HG03378 (cell line): Measurements from ENCODE around the gene C5AR1.
"Not testable (repeated sequence)": the region's sequence is repeated elsewhere in the genome, so short reads cannot be mapped to it uniquely, and the experiment has no call there.

Experiments
- ATAC-seq: cut with Tn5 transposase; IDR thresholded peaks from one replicate; pipeline ENCODE4 v1.9.1; 2021; ENCODE audit warnings: mild to moderate bottlenecking, moderate library complexity; ENCODE audit not compliant: unreplicated experiment

The C5AR1 gene

GRCh38 chr19:47330466-47330869 is 20.8 kb downstream of the C5AR1 start:
- ATAC-seq = no peak

GRCh38 chr19:47331490-47331889 is 21.8 kb downstream of the C5AR1 start:
- ATAC-seq = no peak

GRCh38 chr19:47331931-47332547 is 22.4 kb downstream of the C5AR1 start, which contains the start of gene C5AR2:
Gene C5AR2 (plus strand): TSS chr19:47332175. CDS start chr19:47340800, 8,625 bp downstream.
- ATAC-seq = no peak

GRCh38 chr19:47336765-47337718 is 27.4 kb downstream of the C5AR1 start:
- not testable (repeated sequence) for ATAC-seq

GRCh38 chr19:47339196-47339880 is 29.7 kb downstream of the C5AR1 start:
- no peak for ATAC-seq

- no peak for ATAC-seq
Measured at GRCh38 chr19:47340477-47341208, 31.0 kb downstream of the C5AR1 start.

GRCh38 chr19:47341734-47342133 is 32.1 kb downstream of the C5AR1 start:
- ATAC-seq = no peak

GRCh38 chr19:47343194-47343802 is 33.6 kb downstream of the C5AR1 start:
- ATAC-seq = no peak

GRCh38 chr19:47344425-47344824 is 34.8 kb downstream of the C5AR1 start:
- ATAC-seq = no peak

- not testable (repeated sequence) for ATAC-seq
Measured at GRCh38 chr19:47346024-47346423, 36.4 kb downstream of the C5AR1 start.

GRCh38 chr19:47348819-47349795 is 39.4 kb downstream of the C5AR1 start, which contains the start of gene DHX34:
Gene DHX34 (plus strand): TSS chr19:47349315. CDS start chr19:47353031, 3,716 bp downstream.
- ATAC-seq = peak; percentile 77

- ATAC-seq = no peak
Measured at GRCh38 chr19:47350630-47351029, 41.0 kb downstream of the C5AR1 start.

GRCh38 chr19:47351548-47351947 is 41.9 kb downstream of the C5AR1 start:
- ATAC-seq = no peak

- ATAC-seq = no peak
Measured at GRCh38 chr19:47352095-47352494, 42.4 kb downstream of the C5AR1 start.

GRCh38 chr19:47353307-47353712 is 43.6 kb downstream of the C5AR1 start:
- ATAC-seq = no peak

- no peak for ATAC-seq
Measured at GRCh38 chr19:47356900-47357299, 47.2 kb downstream of the C5AR1 start.

GRCh38 chr19:47357788-47358680 is 48.4 kb downstream of the C5AR1 start:
- ATAC-seq = no peak

- no peak for ATAC-seq
Measured at GRCh38 chr19:47358936-47359335, 49.3 kb downstream of the C5AR1 start.
